GM18858 (cell line): Measurements from ENCODE around the gene CARM1.
"Not testable (repeated sequence)": the region's sequence is repeated elsewhere in the genome, so short reads cannot be mapped to it uniquely, and the experiment has no call there.

Experiments
- ATAC-seq: cut with Tn5 transposase; IDR thresholded peaks from one replicate; pipeline ENCODE4 v1.9.1; 2021; ENCODE audit not compliant: unreplicated experiment

The CARM1 gene

DNA sequence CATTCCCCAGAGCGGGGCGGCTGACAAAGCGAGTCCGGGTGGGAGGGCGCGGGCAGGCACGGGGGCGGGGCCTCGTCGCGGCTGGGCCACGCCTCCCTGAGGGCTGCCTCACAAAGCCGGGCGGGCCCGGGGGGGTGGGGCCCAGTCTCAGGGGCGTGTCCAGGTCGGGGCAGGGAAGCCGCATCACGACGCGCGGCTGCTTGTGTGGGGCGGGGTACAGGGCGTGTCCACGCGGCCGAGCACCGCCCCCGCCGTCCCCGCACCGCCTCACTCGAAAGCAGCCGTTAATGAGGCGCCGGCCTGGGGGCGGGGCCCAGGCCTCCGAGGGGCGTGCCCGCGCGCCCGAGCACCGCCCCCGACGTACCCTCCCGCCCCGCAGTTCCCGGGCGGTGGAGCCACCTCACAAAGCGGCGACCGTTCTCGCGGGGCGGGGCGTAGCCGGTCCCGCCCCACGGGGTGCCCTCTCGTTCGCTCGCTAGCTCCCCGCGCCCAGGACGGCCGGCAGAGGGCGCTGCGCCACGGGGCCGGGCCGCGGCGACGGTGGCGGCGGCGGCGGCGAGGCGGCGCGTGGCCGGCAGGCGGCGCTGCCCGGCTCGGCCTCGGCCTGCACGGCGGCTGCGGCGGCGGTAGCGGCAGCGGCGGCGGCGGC, at the start of gene CARM1:
TSS of gene CARM1 (plus strand) at position 599 of the 649 bp plus-strand sequence. CDS start 150 bp downstream, outside the sequence.
- peak; percentile 67 for ATAC-seq

GRCh38 chr19:10823690-10824089, 47.7 kb upstream of the CARM1 start:
- ATAC-seq: no peak

GRCh38 chr19:10826231-10826630, 45.1 kb upstream of the CARM1 start:
- ATAC-seq: no peak

DNA sequence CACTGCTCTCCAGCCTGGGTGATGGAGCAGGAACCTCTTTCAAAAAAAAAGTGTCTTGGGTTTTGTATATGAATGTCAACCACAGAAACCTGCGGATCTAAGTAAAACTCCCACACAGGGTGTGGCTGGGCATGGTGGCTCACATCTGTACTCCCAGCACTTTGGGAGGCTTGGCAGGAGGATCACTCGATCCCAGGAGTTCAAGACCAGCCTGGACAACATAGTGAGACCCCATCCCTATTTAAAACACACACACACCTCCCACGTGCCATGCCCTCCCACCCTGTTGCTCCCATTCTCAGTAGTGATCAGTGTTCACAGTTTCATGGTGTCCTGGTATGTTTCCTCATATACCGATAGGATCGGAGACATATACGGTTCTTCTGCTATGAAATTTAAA, 44.5 kb upstream of the CARM1 start:
- no peak for ATAC-seq

DNA sequence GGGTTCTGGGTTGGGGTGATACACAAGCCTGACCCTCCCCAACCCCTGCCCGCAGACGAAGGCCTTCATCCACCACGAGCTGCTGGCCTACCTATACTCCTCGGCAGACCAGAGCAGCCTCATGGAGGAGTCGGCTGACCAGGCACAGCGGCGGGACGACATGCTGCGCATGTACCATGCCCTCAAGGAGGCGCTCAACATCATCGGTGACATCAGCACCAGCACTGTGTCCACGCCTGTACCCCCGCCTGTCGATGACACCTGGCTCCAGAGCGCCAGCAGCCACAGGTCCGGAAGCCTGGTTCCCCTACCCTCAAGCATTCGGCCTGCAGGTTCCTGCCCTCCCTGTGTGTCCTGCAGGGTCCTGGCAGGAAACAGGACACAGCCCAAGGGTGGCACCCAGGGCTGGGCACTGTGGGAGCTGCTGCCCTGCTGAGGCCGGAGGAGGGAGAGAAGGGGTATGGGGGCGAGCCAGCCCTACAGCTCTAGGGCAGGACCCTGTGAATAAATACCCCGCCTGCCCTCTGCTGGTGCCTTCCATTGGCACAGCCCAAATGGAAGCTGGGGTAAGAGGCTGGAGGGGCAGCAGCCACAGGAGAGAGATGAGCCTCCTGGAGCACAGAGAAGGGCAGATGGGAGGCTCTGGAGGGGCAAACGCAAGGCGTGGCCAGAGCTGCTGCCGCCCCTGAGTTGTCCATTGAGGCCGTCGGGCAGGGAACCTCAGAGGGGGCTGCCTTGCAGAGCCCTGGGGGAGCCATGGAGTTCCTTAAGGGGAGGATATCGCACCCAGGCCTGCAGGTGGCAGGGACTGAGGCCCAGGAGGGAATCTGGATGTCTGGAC, 42.2 kb upstream of the CARM1 start:
- no peak for ATAC-seq

DNA sequence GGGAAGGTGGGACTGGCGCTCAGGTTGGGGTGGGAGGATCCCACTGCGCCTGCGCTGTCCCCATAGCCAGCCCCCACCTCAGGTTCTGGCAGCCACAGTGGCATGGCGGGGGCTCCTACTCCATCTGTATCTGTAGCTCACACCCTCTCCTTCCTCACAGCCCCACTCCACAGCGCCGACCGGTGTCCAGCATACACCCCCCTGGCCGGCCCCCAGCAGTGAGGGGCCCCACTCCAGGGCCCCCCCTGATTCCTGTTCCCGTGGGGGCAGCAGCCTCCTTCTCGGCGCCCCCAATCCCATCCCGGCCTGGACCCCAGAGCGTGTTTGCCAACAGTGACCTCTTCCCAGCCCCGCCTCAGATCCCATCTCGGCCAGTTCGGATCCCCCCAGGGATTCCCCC, 41.4 kb upstream of the CARM1 start:
- ATAC-seq: no peak

DNA sequence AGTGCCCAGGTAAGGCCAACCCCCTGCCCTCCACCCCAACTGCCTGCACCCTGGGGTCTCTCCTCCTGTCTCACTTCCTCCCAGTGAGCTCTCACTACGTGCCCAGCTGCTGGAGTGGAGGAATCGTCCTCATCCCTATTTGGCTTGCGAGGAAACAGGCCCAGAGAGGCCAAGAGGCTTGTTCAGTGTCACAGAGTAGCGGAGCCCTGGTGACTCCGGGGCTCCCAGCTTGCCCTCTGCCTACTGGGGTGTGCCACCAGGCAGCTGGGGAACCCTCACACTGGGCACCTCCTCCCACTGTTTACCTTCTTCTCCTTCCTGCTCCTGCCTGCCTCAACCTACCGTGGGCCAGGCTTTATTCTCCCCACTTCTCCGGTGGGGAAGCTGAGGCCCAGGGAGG, 41.0 kb upstream of the CARM1 start:
- ATAC-seq: no peak

DNA sequence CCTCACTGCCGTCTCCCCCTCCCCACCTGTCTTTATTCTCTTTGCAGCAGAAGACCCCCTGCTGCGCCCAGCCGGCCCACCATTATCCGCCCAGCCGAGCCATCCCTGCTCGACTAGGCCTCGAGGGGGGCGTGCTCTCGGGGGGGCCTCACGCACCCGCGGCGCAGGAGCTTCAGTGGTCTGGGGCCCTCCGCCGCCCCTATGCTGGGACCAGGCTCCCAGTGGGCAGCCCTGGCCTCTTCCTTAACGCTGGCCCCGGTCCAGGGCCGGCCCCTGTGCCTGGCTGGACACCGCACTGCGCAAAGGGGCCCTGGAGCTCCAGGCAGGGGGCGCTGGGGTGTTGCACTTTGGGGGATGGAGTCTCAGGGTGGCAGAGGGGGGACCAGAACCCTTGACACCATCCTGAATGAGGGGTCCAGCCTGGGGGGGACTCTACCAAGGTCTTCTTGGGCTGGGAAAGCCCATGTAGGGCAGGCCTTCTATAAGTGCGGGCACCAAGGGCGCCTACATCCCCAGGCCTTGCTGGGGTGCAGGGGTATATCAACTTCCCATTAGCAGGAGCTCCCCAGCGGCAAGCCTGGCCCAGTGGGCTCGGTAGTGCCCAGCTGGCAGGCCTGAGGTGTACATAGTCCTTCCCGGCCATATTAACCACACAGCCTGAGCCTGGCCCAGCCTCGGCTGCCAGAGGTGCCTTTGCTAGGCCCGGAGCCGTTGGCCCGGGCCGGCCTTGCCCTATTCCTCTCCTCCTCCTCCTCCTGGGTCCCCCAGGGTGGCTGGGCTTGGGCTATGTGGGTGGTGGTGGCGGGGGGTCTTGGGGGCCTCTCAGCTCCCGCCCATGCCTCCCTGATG, 40.2 kb upstream of the CARM1 start:
- no peak for ATAC-seq

DNA sequence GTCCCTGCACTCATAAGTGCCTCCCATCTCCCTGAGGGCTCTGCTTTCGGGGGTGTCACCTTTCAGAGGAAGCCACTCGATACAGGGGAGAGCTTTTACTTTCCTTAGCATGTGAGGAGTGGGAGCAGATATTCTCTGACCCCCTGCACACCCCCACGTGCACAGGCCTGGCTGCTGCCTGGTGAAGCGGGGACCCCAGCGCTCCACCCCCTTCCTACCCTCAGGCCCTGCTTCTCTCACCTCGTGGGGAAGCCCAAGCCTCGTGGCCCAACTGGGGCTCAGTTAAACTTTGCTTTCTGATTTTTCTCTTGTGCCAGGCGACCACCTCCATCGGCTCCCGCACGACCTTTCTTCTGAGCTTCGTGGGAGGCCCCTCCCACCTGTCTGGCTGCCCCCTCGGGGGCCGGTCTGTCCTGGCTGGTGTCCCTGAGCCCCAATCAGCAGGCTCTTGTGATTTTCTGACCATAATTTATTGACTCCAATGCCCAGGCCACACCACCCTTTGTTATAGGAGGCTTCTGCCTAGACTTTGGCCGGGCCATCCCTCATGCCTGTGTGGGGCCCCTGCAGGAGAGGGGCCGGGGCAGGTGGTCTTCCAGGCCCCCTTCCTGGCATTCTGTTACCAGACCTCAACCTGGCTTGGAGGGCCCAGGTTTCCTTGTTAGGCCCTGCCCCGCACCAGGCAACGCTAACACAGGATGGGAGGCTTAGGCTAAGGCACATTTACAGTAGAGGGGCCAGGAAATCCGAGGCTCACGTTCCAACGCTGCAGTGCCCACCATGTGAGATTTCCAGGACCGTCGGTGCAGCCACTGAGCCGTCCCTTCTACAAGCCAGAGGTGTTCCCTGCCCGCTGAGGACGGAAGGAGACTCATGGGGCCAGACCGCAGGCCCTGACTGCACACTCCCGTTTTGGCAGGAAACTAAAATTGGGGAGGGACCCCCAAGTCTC, 39.1 kb upstream of the CARM1 start:
- no peak for ATAC-seq

DNA sequence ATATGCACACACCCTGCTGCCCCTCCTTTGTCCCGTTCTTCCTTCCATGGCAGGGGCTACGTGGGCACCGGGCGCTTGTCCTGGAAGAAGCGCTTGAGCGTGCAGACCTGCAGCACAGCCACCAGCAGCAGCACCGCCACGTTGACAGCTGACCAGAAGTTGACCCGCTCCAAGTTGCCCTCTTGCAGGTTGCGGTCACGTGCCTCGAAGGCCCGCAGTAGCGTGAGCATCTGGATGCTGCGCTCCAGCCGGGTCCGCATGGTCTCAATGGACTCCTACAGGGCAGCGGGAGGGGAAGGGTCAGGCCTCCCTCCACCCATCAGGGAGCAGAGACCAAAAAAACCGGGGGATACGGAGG, 38.4 kb upstream of the CARM1 start:
- no peak for ATAC-seq

GRCh38 chr19:10835089-10835753, 36.1 kb upstream of the CARM1 start:
- no peak for ATAC-seq

DNA sequence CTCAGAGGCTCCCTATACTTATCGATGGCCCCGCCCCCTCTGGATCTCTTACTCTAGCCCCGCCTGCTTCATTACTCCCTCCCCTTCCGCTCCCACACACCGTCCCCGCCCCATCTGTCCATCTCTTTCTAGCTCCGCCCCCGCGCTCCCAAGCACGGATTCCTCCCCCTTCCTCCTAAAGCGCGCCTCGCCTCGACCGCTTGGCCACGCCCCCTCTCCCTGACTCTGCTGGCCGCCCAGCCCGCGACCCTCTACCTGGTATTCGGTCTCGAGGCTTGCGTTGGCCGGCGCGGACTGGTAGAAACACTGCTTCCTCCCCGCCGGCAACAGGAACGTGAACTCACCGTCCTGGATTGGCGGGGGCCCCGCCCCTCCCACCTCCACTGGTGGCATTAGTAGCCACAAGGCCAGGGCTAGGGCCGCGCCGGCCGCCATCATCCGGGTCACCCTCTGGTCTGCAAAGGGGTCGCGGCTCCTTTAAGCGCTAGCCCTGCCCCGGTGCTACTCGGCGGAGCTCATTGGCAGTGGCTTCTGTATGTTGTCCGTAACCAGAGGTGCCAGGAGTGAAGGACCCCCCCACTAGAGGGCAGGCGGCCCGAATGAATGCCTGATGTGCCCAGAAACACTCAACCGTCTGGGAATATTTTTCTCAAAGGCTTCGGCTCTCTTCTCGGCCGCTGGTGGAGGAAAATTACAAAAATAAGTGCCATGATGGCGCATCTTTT, 35.4 kb upstream of the CARM1 start, which contains the start of gene TMED1:
TSS of gene TMED1 (minus strand) at position 459 of the 725 bp plus-strand sequence. CDS start at position 438, 21 bp downstream.
- peak; percentile 50 for ATAC-seq

- ATAC-seq: no peak
Measured at GRCh38 chr19:10836479-10837330, 34.6 kb upstream of the CARM1 start.

GRCh38 chr19:10837649-10838048, 33.7 kb upstream of the CARM1 start:
- ATAC-seq: not testable (repeated sequence)

- ATAC-seq: no peak
Measured at GRCh38 chr19:10838377-10838776, 33.0 kb upstream of the CARM1 start.

- ATAC-seq: no peak
Measured at GRCh38 chr19:10839114-10840050, 32.0 kb upstream of the CARM1 start.

- no peak for ATAC-seq
Measured at GRCh38 chr19:10842788-10843187, 28.6 kb upstream of the CARM1 start.
